ENCODE data around the gene SRPK1. TPM values are rescaled to one million over a fixed set of nuclear protein-coding genes. Genes with fewer than 3 reads are reported as not detected.

SRPK1 gene
- total and polyA plus RNA-seq, 2 of the 13 experiments (the other 11 are each of a cell fraction or from before 2014, with no cell fraction given): 56.4 to 142 TPM

DNA sequence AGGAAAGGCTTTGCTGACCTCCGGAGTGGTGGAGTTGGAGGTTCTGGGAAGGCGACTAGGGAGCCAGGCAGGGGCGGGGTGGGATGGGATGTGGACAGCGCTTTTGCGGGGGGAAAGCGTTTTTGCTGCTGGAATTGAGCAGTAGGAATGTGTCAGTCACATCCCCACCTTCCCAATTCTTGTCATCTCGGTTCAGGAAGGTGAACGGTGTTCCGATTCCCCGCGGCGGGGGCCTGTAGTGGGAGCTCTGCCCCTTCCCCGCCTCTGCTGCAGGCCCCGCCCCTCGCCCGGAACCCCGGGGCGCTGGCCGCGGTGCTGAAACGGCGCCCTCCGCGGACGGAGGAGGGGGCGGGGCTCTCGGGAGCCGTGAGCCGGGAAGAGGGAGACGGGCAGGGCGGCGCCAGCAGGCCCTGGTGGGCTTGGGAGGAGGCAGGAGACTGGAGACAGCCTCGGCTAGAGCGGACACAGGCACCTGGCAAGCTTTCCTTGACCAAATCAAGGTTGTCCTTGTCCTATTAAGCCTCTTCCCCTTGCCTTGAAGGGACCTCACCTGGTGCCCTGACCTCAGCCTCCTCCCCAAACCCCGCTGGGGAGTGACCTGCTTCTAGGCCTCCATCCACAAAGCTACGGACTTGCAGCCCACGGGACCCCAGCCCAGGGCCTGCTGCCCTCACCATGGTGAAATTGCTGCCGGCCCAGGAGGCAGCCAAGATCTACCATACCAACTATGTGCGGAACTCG is 115.7 kb downstream of the SRPK1 start, which contains the start of gene LHFPL5 (continued):
- TF ChIP-seq, protein P1, sequence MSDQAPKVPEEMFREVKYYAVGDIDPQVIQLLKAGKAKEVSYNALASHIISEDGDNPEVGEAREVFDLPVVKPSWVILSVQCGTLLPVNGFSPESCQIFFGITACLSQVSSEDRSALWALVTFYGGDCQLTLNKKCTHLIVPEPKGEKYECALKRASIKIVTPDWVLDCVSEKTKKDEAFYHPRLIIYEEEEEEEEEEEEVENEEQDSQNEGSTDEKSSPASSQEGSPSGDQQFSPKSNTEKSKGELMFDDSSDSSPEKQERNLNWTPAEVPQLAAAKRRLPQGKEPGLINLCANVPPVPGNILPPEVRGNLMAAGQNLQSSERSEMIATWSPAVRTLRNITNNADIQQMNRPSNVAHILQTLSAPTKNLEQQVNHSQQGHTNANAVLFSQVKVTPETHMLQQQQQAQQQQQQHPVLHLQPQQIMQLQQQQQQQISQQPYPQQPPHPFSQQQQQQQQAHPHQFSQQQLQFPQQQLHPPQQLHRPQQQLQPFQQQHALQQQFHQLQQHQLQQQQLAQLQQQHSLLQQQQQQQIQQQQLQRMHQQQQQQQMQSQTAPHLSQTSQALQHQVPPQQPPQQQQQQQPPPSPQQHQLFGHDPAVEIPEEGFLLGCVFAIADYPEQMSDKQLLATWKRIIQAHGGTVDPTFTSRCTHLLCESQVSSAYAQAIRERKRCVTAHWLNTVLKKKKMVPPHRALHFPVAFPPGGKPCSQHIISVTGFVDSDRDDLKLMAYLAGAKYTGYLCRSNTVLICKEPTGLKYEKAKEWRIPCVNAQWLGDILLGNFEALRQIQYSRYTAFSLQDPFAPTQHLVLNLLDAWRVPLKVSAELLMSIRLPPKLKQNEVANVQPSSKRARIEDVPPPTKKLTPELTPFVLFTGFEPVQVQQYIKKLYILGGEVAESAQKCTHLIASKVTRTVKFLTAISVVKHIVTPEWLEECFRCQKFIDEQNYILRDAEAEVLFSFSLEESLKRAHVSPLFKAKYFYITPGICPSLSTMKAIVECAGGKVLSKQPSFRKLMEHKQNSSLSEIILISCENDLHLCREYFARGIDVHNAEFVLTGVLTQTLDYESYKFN (CRISPR knock-in tag; conservative IDR thresholded peaks at IDR 0.05): peak; percentile 55
- TF ChIP-seq ZNF30 (CRISPR knock-in tag; IDR thresholded peaks at IDR 0.05) (peak; percentile 98), ZNF3 (CRISPR knock-in tag; IDR thresholded peaks at IDR 0.05) (peak; percentile 79), ZNF34 (CRISPR knock-in tag; IDR thresholded peaks at IDR 0.05; ENCODE audit: borderline replicate concordance) (no peak), CREB1 (IDR thresholded peaks at IDR 0.05) (no peak), CREB1 (CRISPR knock-in tag; IDR thresholded peaks at IDR 0.05) (no peak), ARNT2 (CRISPR knock-in tag; IDR thresholded peaks at IDR 0.05; ENCODE audit: low read depth) (peak; percentile 99), GLI4 (CRISPR knock-in tag; IDR thresholded peaks at IDR 0.05; ENCODE audit: borderline replicate concordance) (peak; percentile 99), ZIK1 (CRISPR knock-in tag; IDR thresholded peaks at IDR 0.05; ENCODE audit: borderline replicate concordance, low read depth) (peak; percentile 99), AKAP8 (CRISPR knock-in tag; IDR thresholded peaks at IDR 0.05) (peak; percentile 95), ZNF790 (CRISPR knock-in tag; IDR thresholded peaks at IDR 0.05; ENCODE audit: borderline replicate concordance) (peak; percentile 99), ZNF781 (CRISPR knock-in tag; IDR thresholded peaks at IDR 0.05; ENCODE audit: borderline replicate concordance, not compliant biosample characterization) (peak; percentile 94), ZNF773 (CRISPR knock-in tag; IDR thresholded peaks at IDR 0.05; ENCODE audit: borderline replicate concordance) (peak; percentile 99), CENPX (CRISPR knock-in tag; IDR thresholded peaks at IDR 0.05) (no peak), FOXK1 (CRISPR knock-in tag; IDR thresholded peaks at IDR 0.05; ENCODE audit: borderline replicate concordance, low read depth) (peak; percentile 91; the same call in 1 of the 2 replicates)
- TF ChIP-seq, protein P2, sequence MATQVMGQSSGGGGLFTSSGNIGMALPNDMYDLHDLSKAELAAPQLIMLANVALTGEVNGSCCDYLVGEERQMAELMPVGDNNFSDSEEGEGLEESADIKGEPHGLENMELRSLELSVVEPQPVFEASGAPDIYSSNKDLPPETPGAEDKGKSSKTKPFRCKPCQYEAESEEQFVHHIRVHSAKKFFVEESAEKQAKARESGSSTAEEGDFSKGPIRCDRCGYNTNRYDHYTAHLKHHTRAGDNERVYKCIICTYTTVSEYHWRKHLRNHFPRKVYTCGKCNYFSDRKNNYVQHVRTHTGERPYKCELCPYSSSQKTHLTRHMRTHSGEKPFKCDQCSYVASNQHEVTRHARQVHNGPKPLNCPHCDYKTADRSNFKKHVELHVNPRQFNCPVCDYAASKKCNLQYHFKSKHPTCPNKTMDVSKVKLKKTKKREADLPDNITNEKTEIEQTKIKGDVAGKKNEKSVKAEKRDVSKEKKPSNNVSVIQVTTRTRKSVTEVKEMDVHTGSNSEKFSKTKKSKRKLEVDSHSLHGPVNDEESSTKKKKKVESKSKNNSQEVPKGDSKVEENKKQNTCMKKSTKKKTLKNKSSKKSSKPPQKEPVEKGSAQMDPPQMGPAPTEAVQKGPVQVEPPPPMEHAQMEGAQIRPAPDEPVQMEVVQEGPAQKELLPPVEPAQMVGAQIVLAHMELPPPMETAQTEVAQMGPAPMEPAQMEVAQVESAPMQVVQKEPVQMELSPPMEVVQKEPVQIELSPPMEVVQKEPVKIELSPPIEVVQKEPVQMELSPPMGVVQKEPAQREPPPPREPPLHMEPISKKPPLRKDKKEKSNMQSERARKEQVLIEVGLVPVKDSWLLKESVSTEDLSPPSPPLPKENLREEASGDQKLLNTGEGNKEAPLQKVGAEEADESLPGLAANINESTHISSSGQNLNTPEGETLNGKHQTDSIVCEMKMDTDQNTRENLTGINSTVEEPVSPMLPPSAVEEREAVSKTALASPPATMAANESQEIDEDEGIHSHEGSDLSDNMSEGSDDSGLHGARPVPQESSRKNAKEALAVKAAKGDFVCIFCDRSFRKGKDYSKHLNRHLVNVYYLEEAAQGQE (IDR thresholded peaks at IDR 0.05; ENCODE audit: borderline replicate concordance in 1 of 2, low read depth in 1 of 2, low read length in 2 of 2): peak in 1 of 2 experiments; percentile 99
- TF ChIP-seq, protein P3, sequence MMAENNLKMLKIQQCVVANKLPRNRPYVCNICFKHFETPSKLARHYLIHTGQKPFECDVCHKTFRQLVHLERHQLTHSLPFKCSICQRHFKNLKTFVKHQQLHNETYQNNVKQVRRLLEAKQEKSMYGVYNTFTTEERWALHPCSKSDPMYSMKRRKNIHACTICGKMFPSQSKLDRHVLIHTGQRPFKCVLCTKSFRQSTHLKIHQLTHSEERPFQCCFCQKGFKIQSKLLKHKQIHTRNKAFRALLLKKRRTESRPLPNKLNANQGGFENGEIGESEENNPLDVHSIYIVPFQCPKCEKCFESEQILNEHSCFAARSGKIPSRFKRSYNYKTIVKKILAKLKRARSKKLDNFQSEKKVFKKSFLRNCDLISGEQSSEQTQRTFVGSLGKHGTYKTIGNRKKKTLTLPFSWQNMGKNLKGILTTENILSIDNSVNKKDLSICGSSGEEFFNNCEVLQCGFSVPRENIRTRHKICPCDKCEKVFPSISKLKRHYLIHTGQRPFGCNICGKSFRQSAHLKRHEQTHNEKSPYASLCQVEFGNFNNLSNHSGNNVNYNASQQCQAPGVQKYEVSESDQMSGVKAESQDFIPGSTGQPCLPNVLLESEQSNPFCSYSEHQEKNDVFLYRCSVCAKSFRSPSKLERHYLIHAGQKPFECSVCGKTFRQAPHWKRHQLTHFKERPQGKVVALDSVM (CRISPR knock-in tag; IDR thresholded peaks at IDR 0.05): peak; percentile 73
- TF ChIP-seq, protein P4, sequence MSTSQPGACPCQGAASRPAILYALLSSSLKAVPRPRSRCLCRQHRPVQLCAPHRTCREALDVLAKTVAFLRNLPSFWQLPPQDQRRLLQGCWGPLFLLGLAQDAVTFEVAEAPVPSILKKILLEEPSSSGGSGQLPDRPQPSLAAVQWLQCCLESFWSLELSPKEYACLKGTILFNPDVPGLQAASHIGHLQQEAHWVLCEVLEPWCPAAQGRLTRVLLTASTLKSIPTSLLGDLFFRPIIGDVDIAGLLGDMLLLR (CRISPR knock-in tag; IDR thresholded peaks at IDR 0.05): peak; percentile 95

All from HepG2 (cell line).